AG08395 (cell line): ENCODE data around the gene OR52D1.

Source experiments
- DNase-seq: peaks from one replicate; pipeline ENCODE4 v3.0.0; 2012; ENCODE audit warnings: mixed read lengths, low spot score

OR52D1 gene

GRCh38 chr11:5514841-5515240, 26.4 kb downstream of the OR52D1 start:
- no peak for DNase-seq

- no peak for DNase-seq
These were observed 28.1 kb downstream of the OR52D1 start, which contains the start of gene UBQLNL for GRCh38 chr11:5516599-5516998. TSS of gene UBQLNL (minus strand) at chr11:5516699. CDS start at chr11:5516441, 258 bp downstream.

- no peak for DNase-seq
These were observed 33.1 kb downstream of the OR52D1 start for GRCh38 chr11:5521540-5521939.

GRCh38 chr11:5522308-5522707, 33.8 kb downstream of the OR52D1 start:
- DNase-seq, result no peak

GRCh38 chr11:5524756-5525155, 36.3 kb downstream of the OR52D1 start:
- no peak for DNase-seq

GRCh38 chr11:5527716-5528115, 39.2 kb downstream of the OR52D1 start:
- no peak for DNase-seq

GRCh38 chr11:5528495-5528894, 40.0 kb downstream of the OR52D1 start:
- no peak for DNase-seq

- no peak for DNase-seq
These were observed 42.8 kb downstream of the OR52D1 start for GRCh38 chr11:5531053-5531831.

GRCh38 chr11:5534046-5534445, 45.6 kb downstream of the OR52D1 start:
- no peak for DNase-seq

GRCh38 chr11:5536482-5536881, 48.0 kb downstream of the OR52D1 start:
- no peak for DNase-seq
